Astrocyte (in vitro differentiated cells and primary cell): ENCODE results near the gene CERK.

ENCODE experiments used
- CTCF ChIP-seq: IDR thresholded peaks from 2 replicates; pipeline ENCODE4 v1.5.1; 2011; ENCODE audit warnings: low read depth, mild to moderate bottlenecking, inconsistent platforms, low read length, moderate library complexity; ENCODE audit not compliant: insufficient read depth
- EZH2 ChIP-seq: IDR thresholded peaks from 2 replicates; pipeline ENCODE4 v1.6.1; 2012; ENCODE audit warnings: mild to moderate bottlenecking, low read length, inconsistent platforms; ENCODE audit not compliant: insufficient read depth

- TF ChIP-seq EZH2, result no peak
- no peak for TF ChIP-seq CTCF
These were observed 78.3 kb downstream of the CERK start for GRCh38 chr22:46659791-46660186.
